Small intestine (tissue), 7 donors: Measurements from ENCODE around the gene CD300E. TPM values are rescaled to one million over a fixed set of nuclear protein-coding genes. Genes with fewer than 3 reads are reported as not detected.

Experiments
- DNase-seq, 2 donors: peaks; one replicate each; pipeline versions ENCODE4 v3.0.0 to v3.0.0-alpha.2; 2013
- FAIRE-seq: peaks from 2 replicates; lab custom pipeline; 2012; peaks lifted over from hg19 to GRCh38; lab: Jason Lieb, UNC
- H3K27ac ChIP-seq, 3 donors: one replicate each; pipeline ENCODE4 v1.5.1; 2013; ENCODE audit warnings: low read length in 2 of 3, mild to moderate bottlenecking in 2 of 3, control low read depth in 1 of 3, inconsistent platforms in 1 of 3, low read depth in 1 of 3, moderate library complexity in 1 of 3
- H3K27me3 ChIP-seq, 3 donors: one replicate each; pipeline ENCODE4 v1.6.1; 2013; ENCODE audit warnings: low read length in 3 of 3, inconsistent platforms in 1 of 3; ENCODE audit not compliant: control insufficient read depth in 3 of 3, insufficient read depth in 3 of 3
- H3K36me3 ChIP-seq, 3 donors: one replicate each; pipeline ENCODE4 v1.6.1; 2013; ENCODE audit warnings: low read length in 3 of 3, inconsistent platforms in 1 of 3, low read depth in 1 of 3, mild to moderate bottlenecking in 1 of 3, moderate library complexity in 1 of 3; ENCODE audit not compliant: control insufficient read depth in 3 of 3, insufficient read depth in 2 of 3
- H3K4me1 ChIP-seq, 3 donors: one replicate each; pipeline ENCODE4 v1.6.1; 2013; ENCODE audit warnings: low read length in 2 of 3, inconsistent platforms in 1 of 3, low read depth in 1 of 3, mild to moderate bottlenecking in 1 of 3, moderate library complexity in 1 of 3; ENCODE audit not compliant: control insufficient read depth in 3 of 3, insufficient read depth in 2 of 3
- H3K4me3 ChIP-seq, 3 donors: one replicate each; pipeline ENCODE4 v1.5.1; 2013; ENCODE audit warnings: low read length in 3 of 3, control low read depth in 1 of 3, inconsistent platforms in 1 of 3, low read depth in 1 of 3, mild to moderate bottlenecking in 1 of 3, moderate library complexity in 1 of 3
- H3K9me3 ChIP-seq, 2 donors: one replicate each; pipeline ENCODE4 v1.6.1; 2013; ENCODE audit warnings: low read depth in 1 of 2, low read length in 1 of 2; ENCODE audit not compliant: control insufficient read depth in 2 of 2, insufficient read depth in 1 of 2
- WGBS, 3 donors: extraction: QIAGEN DNeasy Blood & Tissue Kit; methylation state at CpG; one replicate each; pipeline ENCODE4 v1.1.7; 2013; 5-methylcytosine and 5-hydroxymethylcytosine counted together
- polyA plus RNA-seq, 4 donors: library from polyadenylated mRNA; stranded (reverse) in 3 of 4; unstranded in 1 of 4; fragments of 200-250 nt in 3 of 4; fragments of 120-200 nt in 1 of 4; gene quantifications; one replicate each; pipeline versions ENCODE4 v1.2.1 to v1.2.3, GENCODE V29; 2013
- donor health status: healthy with polysubstance abuse.
- donor health status: control.
- donor health status: control.
- donor health status: Bipolar disorder and iron deficiency.
- donor health status: healthy.

Gene CD300E
- polyA plus RNA-seq, 4 donors: 0.04 to 0.33 (median 0.22) TPM; not detected in 1

DNA sequence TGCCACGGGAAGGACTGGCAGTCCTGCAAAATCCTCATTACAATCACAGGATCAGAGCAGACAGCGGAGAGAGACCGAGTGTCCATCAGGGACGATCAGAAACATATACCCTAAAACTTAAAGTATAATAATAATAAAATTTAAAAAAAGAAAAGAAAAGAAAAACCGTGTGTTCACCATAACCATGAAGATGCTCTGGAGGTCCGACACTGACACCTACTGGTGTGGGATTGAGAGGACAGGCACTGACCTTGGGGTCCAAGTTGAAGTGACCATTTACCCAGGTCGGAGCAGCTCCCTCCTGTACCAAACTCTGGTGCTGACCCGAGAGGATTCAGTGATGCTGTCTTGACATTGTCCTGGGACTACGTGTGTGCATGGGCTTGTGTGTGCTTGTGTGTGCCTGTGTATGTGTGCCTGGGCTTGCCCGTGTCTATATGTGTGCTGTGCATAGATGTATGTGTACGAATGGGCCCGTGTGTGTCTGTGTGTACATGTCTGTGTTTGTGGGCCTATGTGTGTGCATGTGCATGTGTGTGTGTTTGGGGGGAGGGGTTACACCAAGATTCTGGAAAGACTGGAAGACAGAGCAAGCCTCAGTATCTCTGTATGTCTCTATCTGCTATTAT, 21.5 kb downstream of the CD300E start:
- Histone ChIP-seq H3K9me3 (no peaks in the 10 kb centered on the region), H3K36me3 (no peaks in the 10 kb centered on the region), H3K4me1 (no peaks in the 10 kb centered on the region), H3K27ac (no peak overlapping the region), H3K4me3 (no peak overlapping the region), H3K27me3 (peaks cover 0 to 10% (median 0%) of the 10 kb centered on the region in 3 donors)
- 47 to 51% (median 51%) methylated on average over 11 to 12 of the region's 12 CpGs for WGBS, 3 donors
- peak; percentile 19 to 21 for DNase-seq
- no peak for FAIRE-seq

DNA sequence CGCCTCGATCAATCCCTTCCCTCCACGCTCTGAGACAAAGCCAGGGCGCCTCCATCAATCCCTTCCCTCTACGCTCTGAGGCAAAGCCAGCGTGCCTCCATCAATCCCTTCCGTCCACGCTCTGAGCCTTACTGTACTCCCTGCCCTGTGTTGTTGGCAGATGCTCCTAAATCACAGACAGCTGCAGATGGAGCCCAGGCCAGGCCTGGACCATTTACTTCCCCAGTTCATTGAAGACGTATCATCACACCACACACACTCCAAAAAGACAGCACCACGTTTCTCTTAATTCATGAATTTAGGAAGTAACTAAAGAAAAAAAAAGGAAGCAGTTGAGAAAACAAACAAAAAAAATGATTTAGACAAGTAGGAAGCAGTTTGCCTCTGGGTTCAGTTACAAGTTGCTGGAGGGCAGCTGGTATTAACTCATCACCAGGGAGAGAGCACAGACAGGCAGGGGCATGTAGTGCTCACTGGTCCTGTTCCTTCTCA, 24.0 kb downstream of the CD300E start:
- no peak overlapping the region for H3K27ac ChIP-seq
- H3K27me3 ChIP-seq: peaks cover 0 to 12% (median 0%) of the 10 kb centered on the region in 3 donors
- DNase-seq (no peak), FAIRE-seq (no peak)
- no peaks in the 10 kb centered on the region for H3K36me3 ChIP-seq
- no peak overlapping the region for H3K4me3 ChIP-seq
- no peaks in the 10 kb centered on the region for H3K9me3 ChIP-seq
- 41 to 55% (median 54%) methylated on average over 10 of the region's 10 CpGs for WGBS, 3 donors
- no peaks in the 10 kb centered on the region for H3K4me1 ChIP-seq

DNA sequence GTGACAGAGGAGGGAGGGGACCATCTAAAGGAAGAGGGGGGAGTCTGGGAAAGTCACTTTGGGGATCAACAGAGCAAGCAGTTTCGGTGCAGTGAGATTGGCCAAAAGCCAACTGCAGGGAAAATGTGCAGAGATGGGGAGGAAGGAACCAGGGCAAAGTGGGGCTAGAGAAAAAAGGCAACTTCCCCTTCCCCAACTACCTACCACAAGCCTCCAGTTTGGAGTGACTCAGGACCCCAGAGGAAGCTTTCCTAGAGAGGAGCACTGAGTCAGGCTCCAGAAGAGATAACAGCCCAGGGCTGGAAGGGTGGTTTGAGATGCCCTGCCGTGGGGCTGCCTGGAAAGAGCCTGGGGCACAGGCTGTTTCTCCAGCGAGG, 24.5 kb downstream of the CD300E start:
- DNase-seq (no peak), FAIRE-seq (no peak)
- Histone ChIP-seq H3K4me1 (no peaks in the 10 kb centered on the region), H3K9me3 (no peaks in the 10 kb centered on the region), H3K4me3 (no peak overlapping the region), H3K27me3 (peaks cover 0 to 12% (median 0%) of the 10 kb centered on the region in 3 donors), H3K36me3 (no peaks in the 10 kb centered on the region), H3K27ac (no peak overlapping the region)
- WGBS, 3 donors: 11 to 20% (median 17%) methylated on average over 3 of the region's 3 CpGs

DNA sequence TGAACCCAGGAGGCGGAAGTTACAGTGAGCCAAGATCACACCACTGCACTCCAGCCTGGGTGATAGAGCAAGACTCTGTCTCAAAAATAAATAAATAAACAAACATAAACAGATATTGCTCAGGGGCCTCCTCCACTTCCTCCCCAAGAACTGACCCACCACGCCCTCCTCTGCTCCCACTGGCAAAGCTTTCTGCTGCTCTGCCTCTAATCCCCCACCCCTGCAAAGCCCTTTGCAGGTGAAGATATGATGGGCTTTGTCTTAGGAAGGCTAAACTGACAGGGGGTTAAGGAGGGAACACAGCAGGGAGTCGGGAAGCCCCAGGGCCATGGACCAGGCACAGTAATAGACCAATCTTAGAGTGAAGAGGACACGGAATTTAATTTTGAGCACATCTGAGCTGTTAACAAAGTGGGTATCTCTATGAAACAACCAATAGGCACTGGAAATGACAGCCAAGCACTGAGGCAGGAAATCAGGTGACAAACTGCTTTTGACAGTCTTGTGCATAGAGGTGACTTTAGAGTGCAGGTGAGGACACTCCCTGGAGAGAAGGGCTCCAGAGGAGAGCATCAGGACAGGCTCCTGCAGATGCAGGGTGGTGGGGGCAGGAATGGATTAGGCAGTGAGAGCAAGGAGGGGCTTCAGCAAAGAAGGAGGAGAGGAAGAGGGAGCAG, 25.1 kb downstream of the CD300E start:
- Histone ChIP-seq H3K36me3 (no peaks in the 10 kb centered on the region), H3K27me3 (peaks cover 0 to 12% (median 0%) of the 10 kb centered on the region in 3 donors), H3K4me1 (no peaks in the 10 kb centered on the region), H3K27ac (no peak overlapping the region), H3K9me3 (no peaks in the 10 kb centered on the region), H3K4me3 (no peak overlapping the region)
- DNase-seq (no peak), FAIRE-seq (no peak)
- 57 to 67% (median 67%) methylated on average over 4 of the region's 4 CpGs for WGBS, 3 donors

DNA sequence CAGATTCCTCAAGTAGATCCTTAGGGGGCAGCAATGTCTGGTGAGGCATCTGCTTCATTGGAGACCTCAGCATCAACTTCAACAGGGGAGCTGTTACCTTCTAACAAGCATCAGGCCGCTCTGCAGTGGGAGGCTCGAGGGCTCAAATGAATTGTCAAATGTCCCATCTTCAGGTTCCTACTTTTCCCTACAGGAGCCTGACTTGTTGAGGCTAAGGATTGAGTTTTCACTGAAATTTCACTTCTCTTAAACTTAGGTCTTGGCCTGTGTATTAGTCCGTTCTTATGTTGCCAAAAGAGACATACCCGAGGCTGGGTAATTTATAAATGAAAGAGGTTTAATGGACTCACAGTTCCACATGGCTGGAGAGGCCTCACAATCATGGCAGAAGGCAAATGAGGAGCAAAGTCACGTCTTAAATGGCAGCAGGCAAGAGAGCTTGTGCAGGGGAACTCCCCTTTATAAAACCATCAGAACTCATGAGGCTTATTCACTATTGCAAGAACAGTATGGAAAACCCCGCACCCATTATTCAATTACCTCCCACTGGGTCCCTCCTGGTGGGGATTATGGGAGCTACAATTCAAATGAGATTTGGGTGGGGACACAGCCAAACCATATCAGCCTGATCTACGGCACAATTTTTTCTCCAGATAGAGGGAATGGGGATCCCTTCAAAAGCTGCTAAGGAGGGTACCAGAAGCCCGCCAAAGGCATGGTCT, 26.3 kb downstream of the CD300E start:
- Histone ChIP-seq H3K27me3 (peaks cover 0 to 10% (median 0%) of the 10 kb centered on the region in 3 donors), H3K4me3 (no peak overlapping the region), H3K36me3 (no peaks in the 10 kb centered on the region), H3K4me1 (no peaks in the 10 kb centered on the region), H3K27ac (no peak overlapping the region), H3K9me3 (no peaks in the 10 kb centered on the region)
- FAIRE-seq (no peak), DNase-seq (no peak)
- 67 to 74% (median 70%) methylated on average over 8 of the region's 8 CpGs for WGBS, 3 donors

DNA sequence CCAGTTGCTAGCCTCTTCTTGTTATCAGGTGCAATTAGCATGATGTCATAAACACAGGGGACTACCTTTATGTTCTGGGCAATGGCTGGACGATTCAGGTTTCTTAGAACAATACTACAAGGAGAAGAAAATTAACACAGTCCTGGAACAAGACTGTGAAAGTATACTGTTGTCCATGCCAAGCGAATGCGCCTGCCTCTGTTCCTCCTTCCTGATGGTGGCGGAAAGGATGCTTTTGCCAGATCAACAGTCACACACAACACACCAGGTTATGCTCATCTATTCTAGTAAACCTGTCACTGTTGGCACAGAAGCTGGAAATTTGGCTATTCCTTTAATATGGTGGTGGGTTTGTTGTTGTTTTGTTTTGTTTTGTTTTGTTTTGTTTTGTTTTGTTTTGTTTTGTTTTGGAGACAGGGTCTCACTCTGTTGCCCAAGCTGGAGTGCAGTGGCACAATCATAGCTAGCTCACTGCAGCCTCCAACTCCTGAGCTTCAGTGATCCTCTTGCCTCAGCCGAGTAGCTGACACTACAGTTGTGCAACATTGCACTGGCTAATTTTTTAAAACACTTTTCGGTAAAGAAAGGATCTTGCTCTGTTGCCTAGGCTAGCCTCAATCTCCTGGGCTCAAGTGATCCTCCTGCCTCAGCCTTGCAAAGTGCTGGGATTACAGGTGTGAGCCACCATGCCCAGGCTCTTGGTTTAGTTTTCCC, 28.3 kb downstream of the CD300E start:
- Histone ChIP-seq H3K4me3 (no peak overlapping the region), H3K36me3 (no peaks in the 10 kb centered on the region), H3K27ac (no peak overlapping the region), H3K27me3 (peaks cover 0 to 10% (median 0%) of the 10 kb centered on the region in 3 donors), H3K9me3 (no peaks in the 10 kb centered on the region), H3K4me1 (no peaks in the 10 kb centered on the region)
- WGBS, 3 donors: 61 to 77% (median 69%) methylated on average over 6 of the region's 6 CpGs
- no peak for FAIRE-seq
- no peak for DNase-seq

DNA sequence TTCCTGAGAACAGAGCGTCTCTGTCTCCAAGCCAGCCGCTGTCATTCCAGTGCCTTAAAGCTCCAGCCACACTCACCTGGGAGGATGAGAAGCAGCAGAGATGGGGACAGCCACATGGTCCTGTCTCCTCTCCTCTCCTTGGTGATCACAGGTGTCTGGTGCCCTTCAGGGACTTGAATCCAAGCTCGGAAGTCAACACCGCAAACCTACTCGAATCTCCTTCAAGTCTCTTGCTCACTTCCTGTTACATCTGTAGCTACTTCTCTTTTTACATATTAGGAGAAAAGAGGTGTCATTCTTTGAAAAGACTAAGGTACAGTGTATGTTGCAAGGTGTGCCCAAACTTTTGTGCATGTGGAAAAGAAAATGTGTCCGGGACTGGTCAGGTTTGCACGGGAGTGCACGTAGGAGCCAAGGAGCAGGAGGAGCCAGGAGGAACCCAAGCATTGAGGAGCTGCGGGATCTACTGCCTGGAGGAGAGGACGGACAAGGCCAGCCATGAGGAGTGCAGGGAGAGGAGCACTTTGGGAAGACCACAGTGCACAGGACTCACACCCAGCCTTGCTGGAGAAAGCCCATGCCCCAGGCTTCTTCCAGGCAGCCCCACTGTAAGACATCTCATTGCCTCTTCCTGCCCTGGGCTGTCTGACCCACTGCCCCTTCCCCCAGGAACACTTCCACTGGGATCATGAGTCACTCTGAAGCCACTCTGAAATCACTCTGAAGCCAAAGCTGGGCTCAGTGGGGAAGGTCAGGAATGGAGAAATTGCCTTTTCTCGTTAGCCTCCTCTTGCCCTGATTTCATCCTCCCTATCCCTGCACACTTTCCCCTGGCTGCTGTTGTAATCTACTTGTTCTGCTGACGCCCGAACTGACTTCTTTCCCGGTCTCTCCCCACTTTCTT, 31.2 kb downstream of the CD300E start, which contains the start of gene CD300LD:
TSS of gene CD300LD (minus strand) at position 197 of the 904 bp plus-strand sequence. CDS start at position 116, 81 bp downstream.
- H3K36me3 ChIP-seq: no peaks in the 10 kb centered on the region
- no peak within 1 kb of the TSS for H3K27ac ChIP-seq
- 75 to 79% (median 76%) methylated on average over 14 of the region's 14 CpGs for WGBS, 3 donors
- H3K9me3 ChIP-seq: no peaks in the 10 kb centered on the region
- FAIRE-seq (no peak), DNase-seq (no peak)
- H3K27me3 ChIP-seq: peaks cover 0 to 2% (median 0%) of the 10 kb centered on the region in 3 donors
- no peaks in the 10 kb centered on the region for H3K4me1 ChIP-seq
- no peak within 1 kb of the TSS for H3K4me3 ChIP-seq
